ENCODE results near the gene TGFBR2.

GRCh38 chr3:30742796-30743619, 136.6 kb downstream of the TGFBR2 start:
- TF ChIP-seq SIN3A (IDR thresholded peaks at IDR 0.05; ENCODE audit: borderline replicate concordance, low read depth, low read length) (no peak), EZH2 (conservative IDR thresholded peaks at IDR 0.05; ENCODE audit: low read depth, low read length) (no peak), ATF6 (CRISPR knock-in tag; conservative IDR thresholded peaks at IDR 0.05) (no peak), CCDC6 (CRISPR knock-in tag; IDR thresholded peaks at IDR 0.05) (no peak), GABPA (IDR thresholded peaks at IDR 0.05; ENCODE audit: low read depth, low read length) (no peak), GABPA (CRISPR knock-in tag; IDR thresholded peaks at IDR 0.05; ENCODE audit: low read depth) (no peak)

Measured in HepG2 (cell line).